OCI-LY1 (cell line): ENCODE results near the gene NFKBIZ.

Experiments used
- H2AFZ ChIP-seq: fragments of 200-600 bp; sonication (generic), shearing (Covaris generic); 2 replicates; pipeline ENCODE4 v1.6.0; 2014; ENCODE audit warnings: antibody characterized with exemption, mild to moderate bottlenecking, low read length
- H3F3A ChIP-seq: fragments of 200-600 bp; sonication (generic), shearing (Covaris generic); 2 replicates; pipeline ENCODE4 v1.6.0; 2014; ENCODE audit warnings: mild to moderate bottlenecking, antibody characterized with exemption, low read length, moderate library complexity; ENCODE audit not compliant: insufficient read depth
- H3K27ac ChIP-seq: fragments of 200-600 bp; sonication (generic); 2 replicates; pipeline ENCODE4 v1.5.1; 2014; ENCODE audit warnings: low read length, mixed run types, mild to moderate bottlenecking, low read depth; ENCODE audit not compliant: poor library complexity, severe bottlenecking
- H3K27me3 ChIP-seq: fragments of 200-600 bp; sonication (generic); 2 replicates; pipeline ENCODE4 v1.6.0; 2014; ENCODE audit warnings: antibody characterized with exemption, mild to moderate bottlenecking, low read length, moderate library complexity; ENCODE audit not compliant: insufficient read depth
- H3K36me3 ChIP-seq: fragments of 200-600 bp; sonication (generic); 2 replicates; pipeline ENCODE4 v1.6.1; 2014; ENCODE audit warnings: mild to moderate bottlenecking, antibody characterized with exemption, low read length, moderate library complexity, mixed read lengths; ENCODE audit not compliant: insufficient read depth
- H3K4me1 ChIP-seq: fragments of 200-600 bp; sonication (generic); 2 replicates; pipeline ENCODE4 v1.5.1; 2014; ENCODE audit warnings: mild to moderate bottlenecking, low read length, moderate library complexity; ENCODE audit not compliant: insufficient read depth, severe bottlenecking
- H3K4me2 ChIP-seq: fragments of 200-600 bp; sonication (generic), shearing (Covaris generic); 2 replicates; pipeline ENCODE4 v1.6.1; 2014; ENCODE audit warnings: low read length
- H3K4me3 ChIP-seq: fragments of 200-600 bp; sonication (generic); 2 replicates; pipeline ENCODE4 v1.5.1; 2014; ENCODE audit warnings: low read length, low read depth, mild to moderate bottlenecking, mixed read lengths; ENCODE audit not compliant: poor library complexity, severe bottlenecking
- H3K79me2 ChIP-seq: fragments of 200-600 bp; shearing (Covaris generic); 2 replicates; pipeline ENCODE4 v1.6.1; 2016; ENCODE audit warnings: mixed run types, low read length, mixed read lengths; ENCODE audit not compliant: insufficient read depth
- H3K9ac ChIP-seq: fragments of 200-600 bp; sonication (generic), shearing (Covaris generic); 2 replicates; pipeline ENCODE4 v1.6.1; 2014; ENCODE audit warnings: mild to moderate bottlenecking, low read length, mixed read lengths
- H3K9me2 ChIP-seq: fragments of 200-600 bp; sonication (generic), shearing (Covaris generic); 2 replicates; pipeline ENCODE4 v1.6.1; 2014; ENCODE audit warnings: low read depth, mild to moderate bottlenecking, low read length, mixed read lengths
- H3K9me3 ChIP-seq: fragments of 200-600 bp; shearing (Covaris generic); 2 replicates; pipeline ENCODE4 v1.6.1; 2014; ENCODE audit warnings: low read length, mixed read lengths
- H4K20me1 ChIP-seq: fragments of 200-600 bp; sonication (generic), shearing (Covaris generic); 2 replicates; pipeline ENCODE4 v1.6.0; 2016; ENCODE audit warnings: mild to moderate bottlenecking, low read length; ENCODE audit not compliant: insufficient read depth
- EZH2 ChIP-seq: fragments of 200-600 bp; sonication (generic), shearing (Covaris generic); IDR thresholded peaks from 2 replicates; pipeline ENCODE4 v1.8.0; 2017; ENCODE audit warnings: borderline replicate concordance, mixed run types, mild to moderate bottlenecking, antibody characterized with exemption, low read length, moderate library complexity, mixed read lengths
- TF ChIP-seq, protein P1 (sequence below): fragments of 200-600 bp; sonication (generic), shearing (Covaris generic); IDR thresholded peaks from 2 replicates; pipeline ENCODE4 v1.5.1; 2017; ENCODE audit warnings: mild to moderate bottlenecking, antibody characterized with exemption, low read length, moderate library complexity, mixed read lengths

The NFKBIZ gene

DNA sequence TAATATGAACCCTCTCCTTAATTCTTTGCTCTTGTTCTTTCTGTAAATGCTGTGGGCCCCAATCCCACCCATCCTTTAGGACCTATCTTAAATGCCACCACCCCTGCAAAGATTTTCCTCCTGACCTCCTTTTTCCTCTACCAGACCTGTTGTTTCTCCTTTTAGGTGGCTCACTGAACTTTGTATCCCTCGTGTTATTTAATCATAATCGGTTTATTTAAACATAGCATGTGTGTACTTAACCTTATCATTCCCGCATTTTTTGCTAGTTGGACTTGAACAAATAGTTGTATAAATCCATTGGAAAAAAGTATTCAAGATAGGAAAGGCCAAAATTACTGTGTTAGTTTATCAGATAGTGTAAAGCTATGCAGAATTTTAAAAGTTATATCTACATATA is 988 bp upstream of the NFKBIZ start:
- peaks cover 19% of the 10 kb centered on the region for H3K79me2 ChIP-seq
- H3K4me3 ChIP-seq = peak overlapping the region; percentile 63
- no peak overlapping the region for H2AFZ ChIP-seq
- H3K36me3 ChIP-seq = peaks cover 26% of the 10 kb centered on the region
- H3K27ac ChIP-seq = peak overlapping the region; percentile 56
- no peaks in the 10 kb centered on the region for H3K9me2 ChIP-seq
- no peaks in the 10 kb centered on the region for H3K27me3 ChIP-seq
- H3F3A ChIP-seq = no peaks in the 10 kb centered on the region
- H3K9ac ChIP-seq = peak overlapping the region; percentile 60; the same call in 1 of the 2 replicates
- H3K9me3 ChIP-seq = no peaks in the 10 kb centered on the region
- H4K20me1 ChIP-seq = no peaks in the 10 kb centered on the region
- TF ChIP-seq, protein P1, sequence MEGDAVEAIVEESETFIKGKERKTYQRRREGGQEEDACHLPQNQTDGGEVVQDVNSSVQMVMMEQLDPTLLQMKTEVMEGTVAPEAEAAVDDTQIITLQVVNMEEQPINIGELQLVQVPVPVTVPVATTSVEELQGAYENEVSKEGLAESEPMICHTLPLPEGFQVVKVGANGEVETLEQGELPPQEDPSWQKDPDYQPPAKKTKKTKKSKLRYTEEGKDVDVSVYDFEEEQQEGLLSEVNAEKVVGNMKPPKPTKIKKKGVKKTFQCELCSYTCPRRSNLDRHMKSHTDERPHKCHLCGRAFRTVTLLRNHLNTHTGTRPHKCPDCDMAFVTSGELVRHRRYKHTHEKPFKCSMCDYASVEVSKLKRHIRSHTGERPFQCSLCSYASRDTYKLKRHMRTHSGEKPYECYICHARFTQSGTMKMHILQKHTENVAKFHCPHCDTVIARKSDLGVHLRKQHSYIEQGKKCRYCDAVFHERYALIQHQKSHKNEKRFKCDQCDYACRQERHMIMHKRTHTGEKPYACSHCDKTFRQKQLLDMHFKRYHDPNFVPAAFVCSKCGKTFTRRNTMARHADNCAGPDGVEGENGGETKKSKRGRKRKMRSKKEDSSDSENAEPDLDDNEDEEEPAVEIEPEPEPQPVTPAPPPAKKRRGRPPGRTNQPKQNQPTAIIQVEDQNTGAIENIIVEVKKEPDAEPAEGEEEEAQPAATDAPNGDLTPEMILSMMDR = no peak
- no peak for TF ChIP-seq EZH2
- peak overlapping the region; percentile 84 for H3K4me2 ChIP-seq
- H3K4me1 ChIP-seq = peaks cover 43% of the 10 kb centered on the region

DNA sequence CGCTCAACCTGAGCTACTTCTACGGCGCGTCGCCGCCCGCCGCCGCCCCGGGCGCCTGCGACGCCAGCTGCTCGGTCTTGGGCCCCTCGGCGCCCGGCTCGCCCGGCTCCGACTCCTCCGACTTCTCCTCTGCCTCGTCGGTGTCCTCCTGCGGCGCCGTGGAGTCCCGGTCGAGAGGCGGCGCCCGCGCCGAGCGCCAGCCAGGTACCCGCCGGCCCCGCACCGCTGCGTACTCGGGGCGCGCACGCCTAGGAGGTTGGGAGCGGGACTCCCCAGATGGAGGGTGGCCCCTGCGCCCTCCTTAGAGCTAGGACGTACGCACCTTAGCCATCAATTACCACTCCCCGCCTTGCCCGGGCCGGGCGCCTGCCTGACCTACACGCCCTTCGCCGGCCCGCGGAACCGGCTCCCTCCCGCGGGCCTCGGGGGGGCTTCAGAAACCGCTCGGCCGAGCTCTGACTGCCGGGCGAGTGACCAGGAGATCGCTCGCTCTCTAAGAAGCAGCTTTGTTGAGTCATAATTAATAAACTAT is 466 bp downstream of the NFKBIZ start:
- peak overlapping the region; percentile 37 for H3K27ac ChIP-seq
- H3K9me3 ChIP-seq = no peaks in the 10 kb centered on the region
- peaks cover 19% of the 10 kb centered on the region for H3K79me2 ChIP-seq
- H3K9ac ChIP-seq = peak overlapping the region; percentile 64
- no peak overlapping the region for H2AFZ ChIP-seq
- H3F3A ChIP-seq = no peaks in the 10 kb centered on the region
- H3K27me3 ChIP-seq = no peaks in the 10 kb centered on the region
- no peaks in the 10 kb centered on the region for H4K20me1 ChIP-seq
- peaks cover 41% of the 10 kb centered on the region for H3K36me3 ChIP-seq
- peaks cover 43% of the 10 kb centered on the region for H3K4me1 ChIP-seq
- no peaks in the 10 kb centered on the region for H3K9me2 ChIP-seq
- H3K4me2 ChIP-seq = peak overlapping the region; percentile 84
- TF ChIP-seq EZH2 = no peak
- TF ChIP-seq, protein P1 = peak; percentile 37
- peak overlapping the region; percentile 63 for H3K4me3 ChIP-seq

DNA sequence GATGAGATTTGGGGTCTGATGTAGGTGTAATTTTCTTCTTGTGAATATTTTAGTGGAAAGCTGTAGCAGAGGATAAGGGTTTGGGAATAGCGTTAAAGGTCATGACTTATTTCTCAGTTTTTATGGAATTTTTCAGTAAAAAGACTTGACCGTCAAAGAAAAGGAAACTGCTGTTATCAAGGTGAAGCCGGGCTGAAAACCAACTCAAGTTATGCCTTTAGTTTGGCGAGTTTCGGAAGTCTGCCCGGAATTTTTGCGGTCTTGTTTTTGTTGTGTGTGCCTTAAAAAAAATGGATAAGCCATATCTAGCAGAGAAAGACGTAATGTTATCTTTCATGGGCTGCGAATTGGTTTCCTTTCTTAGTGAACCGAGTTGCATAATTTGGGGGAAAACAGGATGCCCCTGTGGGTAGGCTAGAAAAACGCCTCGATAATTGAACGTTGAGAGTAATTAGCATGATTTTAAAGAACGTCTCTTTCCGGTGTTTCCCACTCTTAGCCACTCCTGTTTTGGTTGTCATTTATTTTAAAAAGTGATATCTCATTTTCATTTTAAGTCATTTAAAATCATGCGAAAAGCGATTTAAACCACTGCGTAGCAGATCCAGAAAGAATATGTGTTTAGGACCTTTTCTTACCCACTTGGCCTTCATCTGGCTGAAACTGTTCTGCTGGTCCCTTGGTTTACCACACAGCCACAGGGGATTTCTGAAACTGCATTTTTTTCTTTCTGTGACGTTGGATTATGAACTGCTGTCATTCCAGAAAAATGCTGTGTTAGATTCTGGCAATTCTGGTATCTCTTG is 1.1 kb downstream of the NFKBIZ start:
- no peaks in the 10 kb centered on the region for H4K20me1 ChIP-seq
- H3K4me3 ChIP-seq = peak overlapping the region; percentile 63
- H3K27me3 ChIP-seq = no peaks in the 10 kb centered on the region
- peak overlapping the region; percentile 37 for H3K27ac ChIP-seq
- no peak for TF ChIP-seq EZH2
- TF ChIP-seq, protein P1 = no peak
- no peaks in the 10 kb centered on the region for H3F3A ChIP-seq
- peaks cover 47% of the 10 kb centered on the region for H3K36me3 ChIP-seq
- peaks cover 43% of the 10 kb centered on the region for H3K4me1 ChIP-seq
- H3K79me2 ChIP-seq = peaks cover 19% of the 10 kb centered on the region
- peak overlapping the region; percentile 64 for H3K9ac ChIP-seq
- H3K4me2 ChIP-seq = peak overlapping the region; percentile 84
- H3K9me3 ChIP-seq = no peaks in the 10 kb centered on the region
- H3K9me2 ChIP-seq = no peaks in the 10 kb centered on the region
- no peak overlapping the region for H2AFZ ChIP-seq
